Duodenal mucosa (tissue), 2 donors: ENCODE measurements around the gene LRGUK.
"Not testable (repeated sequence)": the region's sequence is repeated elsewhere in the genome, so short reads cannot be mapped to it uniquely, and the experiment has no call there.

ENCODE experiments used
- H3K27ac ChIP-seq: one replicate; pipeline ENCODE4 v1.7.0; 2013; ENCODE audit warnings: low read depth, low read length
- H3K27me3 ChIP-seq, 2 donors: one replicate each; pipeline ENCODE4 v1.7.0; 2013; ENCODE audit warnings: low read length in 2 of 2, control low read depth in 1 of 2; ENCODE audit not compliant: insufficient read depth in 2 of 2, control insufficient read depth in 1 of 2
- H3K36me3 ChIP-seq, 2 donors: one replicate each; pipeline ENCODE4 v1.7.0; 2013; ENCODE audit warnings: low read length in 2 of 2, control low read depth in 1 of 2; ENCODE audit not compliant: insufficient read depth in 2 of 2, control insufficient read depth in 1 of 2
- H3K4me1 ChIP-seq, 2 donors: one replicate each; pipeline ENCODE4 v1.7.0; 2013; ENCODE audit warnings: low read length in 2 of 2, control low read depth in 1 of 2; ENCODE audit not compliant: insufficient read depth in 2 of 2, control insufficient read depth in 1 of 2
- H3K4me3 ChIP-seq, 2 donors: one replicate each; pipeline ENCODE4 v1.7.0; 2013; ENCODE audit warnings: low read length in 2 of 2, low read depth in 1 of 2
- H3K9ac ChIP-seq, 2 donors: one replicate each; pipeline ENCODE4 v1.7.0; 2013; ENCODE audit warnings: low read length in 2 of 2, low read depth in 1 of 2
- H3K9me3 ChIP-seq, 2 donors: one replicate each; pipeline ENCODE4 v1.7.0; 2013; ENCODE audit warnings: low read length in 2 of 2, control low read depth in 1 of 2; ENCODE audit not compliant: control insufficient read depth in 1 of 2

LRGUK gene

GRCh38 chr7:134220236-134220635, 93.1 kb downstream of the LRGUK start:
- Histone ChIP-seq H3K27me3 (no peaks in the 10 kb centered on the region), H3K9me3 (no peaks in the 10 kb centered on the region), H3K4me1 (no peaks in the 10 kb centered on the region), H3K27ac (no peak overlapping the region), H3K36me3 (no peaks in the 10 kb centered on the region), H3K4me3 (no peak overlapping the region), H3K9ac (no peak overlapping the region)

- H3K27ac ChIP-seq, H3K9ac ChIP-seq, H3K36me3 ChIP-seq, H3K9me3 ChIP-seq, H3K4me1 ChIP-seq, H3K4me3 ChIP-seq, H3K27me3 ChIP-seq: not testable (repeated sequence)
These were observed 104.2 kb downstream of the LRGUK start for GRCh38 chr7:134231296-134231695.

- no peaks in the 10 kb centered on the region for H3K27me3 ChIP-seq
These were observed 107.1 kb downstream of the LRGUK start for GRCh38 chr7:134234216-134234615.

GRCh38 chr7:134245253-134245652, 118.1 kb downstream of the LRGUK start:
- Histone ChIP-seq H3K27ac (no peak overlapping the region), H3K27me3 (no peaks in the 10 kb centered on the region), H3K36me3 (no peaks in the 10 kb centered on the region), H3K9ac (no peak overlapping the region), H3K4me3 (no peak overlapping the region), H3K9me3 (no peaks in the 10 kb centered on the region), H3K4me1 (no peaks in the 10 kb centered on the region)

More at GRCh38 chr7:134234216-134234615, 107.1 kb downstream of the LRGUK start:
- Histone ChIP-seq H3K4me1 (no peaks in the 10 kb centered on the region), H3K9ac (no peak overlapping the region), H3K4me3 (no peak overlapping the region), H3K9me3 (peaks cover 4 to 9% of the 10 kb centered on the region in 2 donors), H3K27ac (no peak overlapping the region), H3K36me3 (no peaks in the 10 kb centered on the region)

GRCh38 chr7:134246347-134246746, 119.2 kb downstream of the LRGUK start:
- Histone ChIP-seq H3K36me3 (no peaks in the 10 kb centered on the region), H3K9ac (no peak overlapping the region), H3K4me3 (no peak overlapping the region), H3K4me1 (no peaks in the 10 kb centered on the region), H3K27ac (no peak overlapping the region), H3K27me3 (no peaks in the 10 kb centered on the region), H3K9me3 (no peaks in the 10 kb centered on the region)

GRCh38 chr7:134246761-134247160, 119.6 kb downstream of the LRGUK start:
- no peak overlapping the region for H3K27ac ChIP-seq
- no peak overlapping the region for H3K4me3 ChIP-seq
- H3K9ac ChIP-seq = no peak overlapping the region
- no peaks in the 10 kb centered on the region for H3K9me3 ChIP-seq
- no peaks in the 10 kb centered on the region for H3K36me3 ChIP-seq
- no peaks in the 10 kb centered on the region for H3K4me1 ChIP-seq
- no peaks in the 10 kb centered on the region for H3K27me3 ChIP-seq

- no peak overlapping the region for H3K9ac ChIP-seq
- no peaks in the 10 kb centered on the region for H3K4me1 ChIP-seq
- no peaks in the 10 kb centered on the region for H3K27me3 ChIP-seq
- H3K27ac ChIP-seq = no peak overlapping the region
- H3K9me3 ChIP-seq = no peaks in the 10 kb centered on the region
- no peaks in the 10 kb centered on the region for H3K36me3 ChIP-seq
- no peak overlapping the region for H3K4me3 ChIP-seq
These were observed 121.1 kb downstream of the LRGUK start for GRCh38 chr7:134248196-134248595.

GRCh38 chr7:134254311-134254710, 127.2 kb downstream of the LRGUK start:
- no peak overlapping the region for H3K4me3 ChIP-seq

GRCh38 chr7:134255814-134256213, 128.7 kb downstream of the LRGUK start:
- Histone ChIP-seq H3K27me3 (no peaks in the 10 kb centered on the region), H3K4me3 (no peak overlapping the region), H3K4me1 (no peaks in the 10 kb centered on the region), H3K36me3 (no peaks in the 10 kb centered on the region), H3K27ac (no peak overlapping the region), H3K9ac (no peak overlapping the region), H3K9me3 (no peaks in the 10 kb centered on the region)

More at GRCh38 chr7:134254311-134254710, 127.2 kb downstream of the LRGUK start:
- H3K27ac ChIP-seq = no peak overlapping the region
- H3K9me3 ChIP-seq = no peaks in the 10 kb centered on the region
- H3K9ac ChIP-seq = no peak overlapping the region
- H3K4me1 ChIP-seq = no peaks in the 10 kb centered on the region
- no peaks in the 10 kb centered on the region for H3K36me3 ChIP-seq
- H3K27me3 ChIP-seq = no peaks in the 10 kb centered on the region

GRCh38 chr7:134262322-134262721, 135.2 kb downstream of the LRGUK start:
- H3K9ac ChIP-seq = no peak overlapping the region
- H3K27ac ChIP-seq = no peak overlapping the region
- H3K9me3 ChIP-seq = no peaks in the 10 kb centered on the region
- no peaks in the 10 kb centered on the region for H3K4me1 ChIP-seq
- no peak overlapping the region for H3K4me3 ChIP-seq
- H3K27me3 ChIP-seq = no peaks in the 10 kb centered on the region
- no peaks in the 10 kb centered on the region for H3K36me3 ChIP-seq

- no peaks in the 10 kb centered on the region for H3K36me3 ChIP-seq
- H3K4me1 ChIP-seq = no peaks in the 10 kb centered on the region
- H3K27me3 ChIP-seq = peaks cover 0 to 4% of the 10 kb centered on the region in 2 donors
- no peaks in the 10 kb centered on the region for H3K9me3 ChIP-seq
- no peak overlapping the region for H3K27ac ChIP-seq
- H3K4me3 ChIP-seq = no peak overlapping the region
- H3K9ac ChIP-seq = no peak overlapping the region
These were observed 149.8 kb downstream of the LRGUK start for GRCh38 chr7:134276951-134277350.
